Naive B cell (primary cell): ENCODE data around the gene SMIM28. TPM values are rescaled to one million over a fixed set of nuclear protein-coding genes. Genes with fewer than 3 reads are reported as not detected.

Source experiments
- ATAC-seq, 2 donors: fragments of 150-1000 bp; cut with Tn5 transposase; 2 replicates each; pipeline ENCODE4 v1.10.0; 2021; ENCODE audit warnings: low read depth in 2 of 2, mild to moderate bottlenecking in 2 of 2, moderate library complexity in 2 of 2
- DNase-seq: peaks from one replicate; pipeline ENCODE4 v3.0.0; 2022
- H3K27ac Mint-ChIP-seq, 6 donors: one replicate each; pipeline ENCODE4 v1.8.0; 2020 to 2022; ENCODE audit warnings: mild to moderate bottlenecking in 6 of 6, mixed read lengths in 6 of 6, moderate library complexity in 5 of 6, inconsistent platforms in 2 of 6
- H3K27me3 Mint-ChIP-seq, 3 donors: one replicate each; pipeline ENCODE4 v1.8.0; 2021 to 2022; ENCODE audit warnings: mixed read lengths in 3 of 3, mild to moderate bottlenecking in 1 of 3
- H3K36me3 Mint-ChIP-seq, 2 donors: one replicate each; pipeline ENCODE4 v1.8.0; 2020 to 2022; ENCODE audit warnings: mixed read lengths in 2 of 2, inconsistent platforms in 1 of 2, mild to moderate bottlenecking in 1 of 2
- H3K4me1 Mint-ChIP-seq, 3 donors: one replicate each; pipeline ENCODE4 v1.8.0; 2020 to 2022; ENCODE audit warnings: mixed read lengths in 3 of 3, inconsistent platforms in 1 of 3, mild to moderate bottlenecking in 1 of 3, moderate library complexity in 1 of 3
- H3K4me3 Mint-ChIP-seq, 8 donors: one replicate each; pipeline ENCODE4 v1.8.0; 2020 to 2022; ENCODE audit warnings: mild to moderate bottlenecking in 8 of 8, mixed read lengths in 8 of 8, moderate library complexity in 8 of 8, inconsistent platforms in 2 of 8
- H3K9me3 Mint-ChIP-seq, 7 donors: one replicate each; pipeline ENCODE4 v1.8.0; 2020 to 2022; ENCODE audit warnings: mixed read lengths in 7 of 7, mild to moderate bottlenecking in 5 of 7, inconsistent platforms in 2 of 7, moderate library complexity in 1 of 7
- polyA plus RNA-seq, 6 donors: library from polyadenylated mRNA; unstranded; fragments of 300-500 nt; fragmentation: Illumina TruSeq; gene quantifications; one replicate each; pipeline ENCODE4 v1.2.3, GENCODE V29; 2021; ENCODE audit warnings: low read depth in 6 of 6

Gene SMIM28
- polyA plus RNA-seq, 6 donors from 2014 or later: not detected

DNA sequence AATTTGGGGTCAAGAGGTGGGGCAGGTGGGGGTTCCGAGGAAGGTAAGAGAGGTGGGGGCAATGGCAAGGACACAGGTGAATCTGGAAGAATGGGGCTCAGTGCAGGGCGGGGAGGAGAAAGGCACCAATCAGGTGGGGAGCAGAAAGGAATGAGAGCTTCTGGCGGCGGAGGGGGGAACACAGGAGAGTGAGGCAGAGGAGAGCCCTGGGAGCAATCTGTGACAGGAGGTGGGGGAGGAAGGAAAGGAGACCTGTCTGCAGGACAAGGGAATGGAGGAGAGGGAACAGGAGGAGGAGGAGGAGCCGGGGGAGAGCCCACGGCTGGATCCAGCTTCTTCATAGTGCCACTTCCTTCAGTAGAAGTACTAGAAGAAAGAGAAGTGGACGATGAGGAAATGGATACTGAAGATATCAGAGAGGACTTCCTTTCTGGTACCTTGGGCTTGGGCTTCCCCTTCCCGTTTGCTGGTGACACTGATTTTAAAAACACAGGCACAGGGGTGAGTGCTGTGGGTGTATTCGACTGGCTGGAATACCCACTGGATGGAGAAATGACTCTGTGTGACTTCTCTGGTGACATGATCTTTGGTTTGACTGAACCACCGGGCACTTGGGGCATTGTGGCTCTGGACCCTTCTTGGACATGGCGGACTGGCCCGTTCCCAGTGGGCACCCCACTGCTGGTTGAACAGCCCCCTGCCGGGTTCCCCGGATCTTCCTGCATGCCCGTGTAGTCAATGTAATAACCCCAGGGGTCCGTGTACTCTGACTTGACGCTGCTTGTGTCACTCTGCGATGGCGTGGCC is 53.8 kb downstream of the SMIM28 start:
- Mint-ChIP-seq H3K4me1 (peaks cover 11 to 18% (median 17%) of the 10 kb centered on the region in 3 donors), H3K27me3 (peaks cover 0 to 9% (median 4%) of the 10 kb centered on the region in 3 donors), H3K36me3 (no peaks in the 10 kb centered on the region), H3K27ac (peak overlapping the region in 4 of 6 donors; percentile 38 to 79 (median 57)), H3K9me3 (no peaks in the 10 kb centered on the region), H3K4me3 (peak overlapping the region in 1 of 8 donors; percentile 47)
- ATAC-seq (peak; percentile 72 to 80), DNase-seq (peak; percentile 27)

DNA sequence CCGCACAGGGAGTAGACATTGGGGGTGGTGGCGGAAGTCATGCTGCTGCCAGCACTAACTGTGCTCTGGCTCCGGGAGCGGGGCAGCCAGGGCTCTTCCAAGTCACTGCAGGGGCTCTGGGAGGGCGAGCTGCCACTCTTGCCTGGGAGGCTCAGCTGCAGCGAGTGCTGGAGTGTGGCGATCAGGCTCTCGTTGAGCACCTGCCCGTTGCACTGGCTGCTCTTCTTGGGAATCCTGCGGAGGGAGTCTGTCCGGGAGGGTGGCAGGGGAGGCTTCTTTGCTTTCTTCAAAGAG is 54.3 kb downstream of the SMIM28 start:
- H3K4me1 Mint-ChIP-seq: peaks cover 11 to 18% (median 17%) of the 10 kb centered on the region in 3 donors
- DNase-seq: no peak

More for the DNA sequence above, 54.3 kb downstream of the SMIM28 start:
- no peak for ATAC-seq
- Mint-ChIP-seq H3K4me3 (peak overlapping the region in 1 of 8 donors; percentile 35), H3K27me3 (peaks cover 0 to 9% (median 4%) of the 10 kb centered on the region in 3 donors), H3K27ac (no peak overlapping the region), H3K36me3 (no peaks in the 10 kb centered on the region), H3K9me3 (no peaks in the 10 kb centered on the region)

Other genes with a start within 250 kb of the SMIM28 start
- not detected for gene ARFGEF3, start 216.0 kb upstream of the SMIM28 start, polyA plus RNA-seq
- not detected for gene PBOV1, start 159.4 kb upstream of the SMIM28 start, polyA plus RNA-seq
- 10 to 100 TPM; 33.4 to 50.3 (median 42.2) TPM for gene HEBP2, start 26.3 kb downstream of the SMIM28 start, polyA plus RNA-seq
- under 1 TPM in 1 of 6 donors, not detected in 5; 0.04 TPM for gene NHSL1, start 121.6 kb downstream of the SMIM28 start, polyA plus RNA-seq